Measurements from ENCODE around the gene SLC6A17. TPM values are rescaled to one million over a fixed set of nuclear protein-coding genes. Genes with fewer than 3 reads are reported as not detected.

Gene SLC6A17
- total and polyA plus RNA-seq, 2 donors (not counting 3 experiments of a cell fraction or from before 2014, with no cell fraction given) = 0.03 TPM; not detected in 1

GRCh38 chr1:110192541-110192940 lies 42.2 kb downstream of the SLC6A17 start:
- Histone ChIP-seq H2AFZ (ENCODE audit: low read depth, low read length) (no peak overlapping the region), H4K20me1 (replicated peaks; ENCODE audit: control insufficient read depth, extremely low read depth, insufficient read depth, low read length) (no peaks in the 10 kb centered on the region), H3K27me3 (ENCODE audit: control insufficient read depth in 2 of 2, insufficient read depth in 2 of 2, low read length in 2 of 2) (peaks cover 0 to 9% of the 10 kb centered on the region in 2 experiments), H3K4me1 (ENCODE audit: control insufficient read depth, extremely low read depth, insufficient read depth, low read length) (no peaks in the 10 kb centered on the region), H3K4me3 (replicated peaks in 1 of 3; ENCODE audit: insufficient read depth in 1 of 3, low read depth in 1 of 3, low read length in 3 of 3) (no peak overlapping the region), H3K9ac (replicated peaks; ENCODE audit: extremely low read depth, insufficient read depth, low read length) (no peak overlapping the region), H3K9me3 (replicated peaks; ENCODE audit: control insufficient read depth, insufficient read depth, low read length) (no peaks in the 10 kb centered on the region), H3K79me2 (ENCODE audit: control insufficient read depth, insufficient read depth, low read length) (no peaks in the 10 kb centered on the region), H3K36me3 (ENCODE audit: control insufficient read depth in 2 of 2, extremely low read depth in 1 of 2, insufficient read depth in 2 of 2, low read length in 2 of 2) (no peaks in the 10 kb centered on the region), H3K27ac (ENCODE audit: insufficient read depth, low read depth, low read length) (no peak overlapping the region), H3K9me1 (replicated peaks; ENCODE audit: control insufficient read depth, extremely low read depth, insufficient read depth, low read length) (no peaks in the 10 kb centered on the region), H3K4me2 (ENCODE audit: insufficient read depth, low read length) (no peak overlapping the region)
- FAIRE-seq = no peak
- dilution Hi-C loops (cut with MboI; ENCODE audit: extremely low pct_ligation_motif_present, low sequenced_read_pairs) (no loop called here), intact Hi-C loops (cut with micrococcal nuclease) (no loop called here)
- no peak for TF ChIP-seq POLR2A (IDR thresholded peaks at IDR 0.05; ENCODE audit: low read depth, low read length)
- no peak for TF ChIP-seq POLR2AphosphoS5 (IDR thresholded peaks at IDR 0.05; ENCODE audit: insufficient read depth, low read depth, low read length)
- TF ChIP-seq MAX (IDR thresholded peaks at IDR 0.05; ENCODE audit: insufficient read depth, insufficient read length) = no peak
- TF ChIP-seq, protein P1, sequence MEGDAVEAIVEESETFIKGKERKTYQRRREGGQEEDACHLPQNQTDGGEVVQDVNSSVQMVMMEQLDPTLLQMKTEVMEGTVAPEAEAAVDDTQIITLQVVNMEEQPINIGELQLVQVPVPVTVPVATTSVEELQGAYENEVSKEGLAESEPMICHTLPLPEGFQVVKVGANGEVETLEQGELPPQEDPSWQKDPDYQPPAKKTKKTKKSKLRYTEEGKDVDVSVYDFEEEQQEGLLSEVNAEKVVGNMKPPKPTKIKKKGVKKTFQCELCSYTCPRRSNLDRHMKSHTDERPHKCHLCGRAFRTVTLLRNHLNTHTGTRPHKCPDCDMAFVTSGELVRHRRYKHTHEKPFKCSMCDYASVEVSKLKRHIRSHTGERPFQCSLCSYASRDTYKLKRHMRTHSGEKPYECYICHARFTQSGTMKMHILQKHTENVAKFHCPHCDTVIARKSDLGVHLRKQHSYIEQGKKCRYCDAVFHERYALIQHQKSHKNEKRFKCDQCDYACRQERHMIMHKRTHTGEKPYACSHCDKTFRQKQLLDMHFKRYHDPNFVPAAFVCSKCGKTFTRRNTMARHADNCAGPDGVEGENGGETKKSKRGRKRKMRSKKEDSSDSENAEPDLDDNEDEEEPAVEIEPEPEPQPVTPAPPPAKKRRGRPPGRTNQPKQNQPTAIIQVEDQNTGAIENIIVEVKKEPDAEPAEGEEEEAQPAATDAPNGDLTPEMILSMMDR (IDR thresholded peaks at IDR 0.05; ENCODE audit: extremely low read depth in 1 of 2, insufficient read depth in 1 of 2, low read depth in 1 of 2, low read length in 2 of 2) = no peak
- no peak for TF ChIP-seq FOS (IDR thresholded peaks at IDR 0.05; ENCODE audit: borderline replicate concordance, insufficient read depth, low read length)
- TF ChIP-seq MYC (IDR thresholded peaks at IDR 0.05; ENCODE audit: low read depth, low read length) = no peak
- TF ChIP-seq JUN (IDR thresholded peaks at IDR 0.05; ENCODE audit: borderline replicate concordance, insufficient read depth, insufficient read length, low read depth) = no peak
- TF ChIP-seq EZH2 (IDR thresholded peaks at IDR 0.05; ENCODE audit: borderline replicate concordance, low read depth, low read length, severe bottlenecking) = no peak
- TF ChIP-seq GATA2 (IDR thresholded peaks at IDR 0.05; ENCODE audit: insufficient read depth, insufficient read length, low read depth, low read length) = no peak
- CTCF ChIA-PET = interaction anchor here (0.8 to 2.7 kb wide), 3 partner anchors 120 to 303 kb away, joined by 3 to 20 read pairs (median 7); no protein-coding TSS in a partner anchor
- POLR2A ChIA-PET = no interaction called here
- no TSS peak for BruUV-seq (replicated peaks)
- no peak for DNase-seq (ENCODE audit: low read depth, low spot score)
